CD4-positive, alpha-beta T cell treated with Interferon gamma for 1 hour (primary cell): ENCODE measurements around the gene VWA5B1.
"Not testable (repeated sequence)": the region's sequence is repeated elsewhere in the genome, so short reads cannot be mapped to it uniquely, and the experiment has no call there.

ENCODE experiments used
- DNase-seq: peaks from one replicate; pipeline ENCODE4 v3.0.0-alpha.2; 2020

VWA5B1 gene

DNA sequence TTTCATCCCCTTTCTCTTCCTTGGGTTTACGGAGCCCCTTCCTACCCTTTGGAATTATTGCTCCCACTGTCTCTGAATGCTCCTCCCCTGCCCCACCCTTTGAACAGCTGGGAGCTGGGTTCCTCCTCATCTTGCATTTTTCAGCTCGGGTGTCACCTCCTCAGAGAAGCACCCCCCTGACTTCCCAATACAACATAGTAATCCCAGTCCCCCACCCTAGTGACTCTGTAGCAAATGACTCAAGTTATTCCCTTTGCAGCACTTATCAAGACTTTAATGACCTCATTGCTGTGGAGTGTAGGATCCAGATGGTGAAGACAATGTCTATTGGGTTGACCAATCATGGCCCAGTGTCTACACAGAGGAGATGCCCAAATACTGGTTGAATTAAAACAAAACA is 8.9 kb upstream of the VWA5B1 start:
- no peak for DNase-seq

GRCh38 chr1:20282533-20282932 is 8.1 kb upstream of the VWA5B1 start:
- DNase-seq = no peak

DNA sequence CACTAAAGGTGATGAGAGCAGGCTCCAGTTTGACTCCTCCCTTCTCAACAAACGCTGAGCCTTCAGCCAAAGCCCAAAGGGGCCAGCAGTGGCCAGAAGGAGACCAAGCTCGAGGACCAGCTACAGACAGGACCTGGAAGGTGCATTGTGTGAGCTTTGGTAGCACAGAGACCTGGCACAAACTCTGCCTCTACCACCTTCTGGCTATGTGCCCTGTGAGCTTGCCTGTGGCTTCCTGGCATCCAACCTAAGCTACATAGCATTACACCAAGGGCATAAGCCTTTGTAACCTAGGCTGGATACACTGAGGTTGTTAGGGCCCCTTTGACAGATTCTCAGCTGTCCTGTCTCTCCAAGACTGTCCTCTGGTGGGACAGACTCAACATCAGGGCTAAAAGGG is 6.6 kb upstream of the VWA5B1 start:
- no peak for DNase-seq

DNA sequence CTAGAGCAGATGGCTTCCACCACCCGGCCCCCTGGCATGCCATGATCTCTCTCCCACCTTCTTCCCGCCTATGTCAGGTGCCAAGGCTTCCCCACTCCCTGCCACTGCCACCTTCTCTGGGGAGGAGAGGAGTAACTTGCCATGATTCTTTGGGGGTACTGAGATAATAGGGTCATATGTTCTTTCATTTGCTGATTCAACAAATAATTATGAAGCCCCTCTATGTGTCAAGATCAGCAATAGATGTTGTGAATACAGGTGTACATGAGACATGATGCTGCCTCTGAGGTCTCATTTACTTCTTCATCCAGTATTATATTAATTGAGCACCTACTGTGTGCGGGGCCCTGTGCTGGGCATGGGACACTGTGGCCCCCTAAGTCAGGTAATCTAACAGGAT is 6.0 kb upstream of the VWA5B1 start:
- DNase-seq = no peak

DNA sequence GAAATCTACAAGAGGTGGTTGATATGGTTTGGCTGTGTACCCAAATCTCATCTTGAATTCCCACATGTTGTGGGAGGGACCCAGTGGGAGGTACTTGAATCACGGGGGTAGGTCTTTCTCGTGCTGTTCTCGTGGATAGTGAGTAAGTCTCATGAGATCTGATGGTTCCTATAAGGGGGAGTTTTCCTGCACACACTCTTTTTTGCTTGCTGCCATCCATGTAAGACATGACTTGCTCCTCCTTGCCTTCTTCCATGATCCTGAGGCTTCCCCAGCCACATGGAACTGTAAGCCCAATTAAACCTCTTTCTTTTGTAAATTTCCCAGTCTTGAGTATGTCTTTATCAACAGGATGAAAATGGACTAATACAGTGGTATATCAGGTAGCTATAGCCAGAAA is 5.2 kb upstream of the VWA5B1 start:
- no peak for DNase-seq

DNA sequence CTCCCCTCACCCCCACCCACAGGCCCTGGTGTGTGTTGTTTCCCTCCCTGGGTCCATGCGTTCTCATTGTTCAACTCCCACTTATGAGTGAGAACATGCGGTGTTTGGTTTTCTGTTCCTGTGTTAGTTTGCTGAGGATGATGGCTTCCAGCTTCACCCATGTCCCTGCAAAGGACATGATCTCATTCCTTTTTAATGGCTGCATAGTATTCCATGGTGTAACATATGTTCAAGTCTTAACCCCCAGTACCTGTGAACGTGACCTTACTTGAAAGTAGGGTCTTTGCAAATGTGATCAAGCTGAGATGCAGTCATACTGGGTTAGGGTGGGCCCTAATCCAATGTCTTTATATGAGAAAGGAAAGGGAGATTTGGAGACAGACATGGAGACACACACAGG is 3.0 kb upstream of the VWA5B1 start:
- DNase-seq = not testable (repeated sequence)

DNA sequence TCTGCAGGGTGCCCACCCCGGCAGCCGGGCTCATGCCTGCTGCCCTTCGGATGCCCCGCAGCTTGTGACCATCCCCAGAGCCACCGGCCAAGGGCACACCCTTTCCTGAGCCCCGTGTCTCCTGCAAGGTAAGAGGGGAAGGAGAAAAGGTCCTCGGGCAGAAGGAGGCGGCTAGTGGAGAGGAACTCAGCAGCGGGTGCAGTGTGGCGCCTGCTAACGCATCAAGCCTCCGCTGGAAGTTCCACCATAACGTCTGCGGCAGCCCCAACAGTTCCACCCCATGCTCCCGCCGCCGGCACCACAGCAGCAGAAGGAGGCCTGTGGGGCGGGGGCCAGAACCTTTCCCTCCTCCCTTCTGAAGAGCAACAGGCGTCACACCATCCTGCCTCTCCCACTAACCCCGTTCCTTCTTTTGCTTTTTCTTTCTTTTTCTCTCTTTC is 990 bp downstream of the VWA5B1 start:
- DNase-seq = no peak

DNA sequence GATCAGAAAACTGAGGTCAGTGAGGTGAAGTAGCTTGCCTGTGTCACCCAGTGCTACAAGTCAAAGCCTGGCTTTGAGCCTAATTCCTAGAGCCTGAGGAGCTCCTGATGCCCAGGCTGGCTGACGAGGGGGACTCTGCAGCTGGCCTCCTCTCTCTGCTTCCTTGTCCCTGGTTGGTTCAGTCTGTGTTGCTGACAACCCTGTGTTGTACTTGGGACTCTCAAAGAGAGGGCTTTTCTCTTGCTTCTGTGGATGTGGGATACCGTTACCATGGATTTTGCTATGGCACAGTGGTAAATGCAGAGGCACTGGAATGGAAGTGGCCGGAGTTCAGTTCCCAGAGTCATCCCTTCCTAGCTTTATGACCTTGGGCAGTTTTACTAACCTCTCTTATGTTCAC is 8.0 kb downstream of the VWA5B1 start:
- DNase-seq = no peak

DNA sequence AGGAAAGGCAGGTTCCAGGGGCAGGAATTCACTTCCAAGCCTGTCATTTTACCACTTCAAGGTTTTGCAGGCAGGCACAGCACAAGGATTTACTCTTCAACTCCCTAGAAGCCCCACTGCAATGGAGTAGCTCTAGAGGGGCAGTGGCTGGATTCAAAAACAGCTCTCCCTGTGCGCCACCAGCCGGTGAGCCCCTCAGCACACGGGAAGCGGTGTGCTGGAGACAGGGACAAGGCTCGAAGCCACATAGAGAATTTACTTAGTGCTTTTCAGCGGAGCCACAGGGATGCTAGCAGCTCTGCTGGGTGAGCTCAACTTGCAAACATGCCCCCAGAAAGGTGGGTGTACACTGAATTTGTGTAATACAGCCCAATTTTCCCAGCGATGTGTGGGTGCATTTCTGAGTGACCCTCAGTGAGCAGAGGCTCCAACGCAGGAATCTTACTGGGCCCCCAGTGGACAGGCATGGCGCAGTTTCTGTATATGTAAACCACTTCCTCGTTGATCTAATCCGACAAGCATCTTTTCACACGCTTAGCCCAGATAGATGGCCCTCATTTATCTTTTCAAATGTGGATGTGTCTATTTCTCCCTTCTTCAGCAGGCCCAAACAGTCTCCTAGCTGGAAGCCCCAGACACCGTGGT is 10.9 kb downstream of the VWA5B1 start:
- no peak for DNase-seq

GRCh38 chr1:20302108-20302471 is 11.4 kb downstream of the VWA5B1 start:
- no peak for DNase-seq

DNA sequence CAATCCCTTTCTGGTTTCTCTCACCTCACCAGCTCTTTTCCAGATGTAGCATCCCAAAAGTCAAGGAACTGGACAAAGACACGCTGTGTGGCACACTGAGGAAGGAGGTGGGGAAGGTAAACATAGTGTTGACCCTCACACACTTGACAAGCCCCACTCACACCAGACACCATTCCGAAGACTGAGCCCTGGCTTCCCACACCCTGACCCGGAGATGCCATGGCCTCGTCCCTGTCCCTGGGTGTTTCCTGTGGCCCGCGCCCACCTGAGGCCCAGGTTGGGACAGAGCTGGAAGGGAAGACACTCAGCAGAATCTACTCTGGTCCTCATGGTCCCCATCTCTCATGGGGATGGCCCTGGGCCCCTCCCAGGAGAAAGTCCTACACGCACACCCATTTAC is 16.4 kb downstream of the VWA5B1 start:
- DNase-seq = no peak

- no peak for DNase-seq
Observed at GRCh38 chr1:20308569-20308968, 17.9 kb downstream of the VWA5B1 start.

- no peak for DNase-seq
Observed at GRCh38 chr1:20311289-20311688, 20.6 kb downstream of the VWA5B1 start.

GRCh38 chr1:20312310-20312709 is 21.6 kb downstream of the VWA5B1 start:
- no peak for DNase-seq

- no peak for DNase-seq
Observed at GRCh38 chr1:20312818-20313217, 22.1 kb downstream of the VWA5B1 start.

DNA sequence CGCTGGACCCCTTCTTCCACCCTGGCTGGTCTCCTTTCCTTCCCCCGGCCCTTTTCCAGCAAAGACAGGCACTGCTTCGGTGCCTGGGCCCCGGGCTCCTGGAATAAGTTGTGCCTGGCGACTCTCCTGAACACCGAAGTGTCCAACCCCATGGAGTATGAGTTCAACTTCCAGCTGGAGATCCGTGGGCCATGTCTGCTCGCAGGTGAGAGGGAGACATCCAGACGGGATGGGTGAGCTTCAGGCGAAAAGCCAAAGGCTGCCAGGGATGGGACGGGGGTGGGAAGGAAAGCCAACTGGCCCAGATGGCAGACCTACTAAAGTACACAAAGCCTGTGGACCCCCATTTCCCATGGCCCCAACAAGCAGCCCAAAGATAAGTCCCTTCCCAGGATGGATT is 26.8 kb downstream of the VWA5B1 start:
- DNase-seq = no peak

DNA sequence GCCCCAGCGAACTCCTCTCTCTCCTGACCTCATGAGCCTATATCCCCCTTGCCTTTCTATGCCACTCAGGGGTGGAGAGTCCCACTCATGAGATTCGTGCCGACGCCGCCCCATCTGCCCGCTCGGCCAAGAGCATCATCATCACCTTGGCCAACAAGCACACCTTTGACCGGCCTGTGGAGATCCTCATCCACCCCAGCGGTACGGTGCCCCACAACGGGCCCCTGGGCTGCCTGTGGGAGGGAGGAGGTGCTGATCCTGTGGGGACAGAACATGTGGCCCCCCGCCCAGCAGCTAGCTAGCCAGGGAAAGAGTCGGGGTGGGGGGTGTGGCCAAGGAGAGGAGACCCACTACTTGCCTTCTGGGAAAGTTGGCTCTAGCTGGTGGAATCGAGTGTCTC is 27.8 kb downstream of the VWA5B1 start:
- DNase-seq = no peak

- no peak for DNase-seq
Observed at GRCh38 chr1:20318971-20319370, 28.3 kb downstream of the VWA5B1 start.

DNA sequence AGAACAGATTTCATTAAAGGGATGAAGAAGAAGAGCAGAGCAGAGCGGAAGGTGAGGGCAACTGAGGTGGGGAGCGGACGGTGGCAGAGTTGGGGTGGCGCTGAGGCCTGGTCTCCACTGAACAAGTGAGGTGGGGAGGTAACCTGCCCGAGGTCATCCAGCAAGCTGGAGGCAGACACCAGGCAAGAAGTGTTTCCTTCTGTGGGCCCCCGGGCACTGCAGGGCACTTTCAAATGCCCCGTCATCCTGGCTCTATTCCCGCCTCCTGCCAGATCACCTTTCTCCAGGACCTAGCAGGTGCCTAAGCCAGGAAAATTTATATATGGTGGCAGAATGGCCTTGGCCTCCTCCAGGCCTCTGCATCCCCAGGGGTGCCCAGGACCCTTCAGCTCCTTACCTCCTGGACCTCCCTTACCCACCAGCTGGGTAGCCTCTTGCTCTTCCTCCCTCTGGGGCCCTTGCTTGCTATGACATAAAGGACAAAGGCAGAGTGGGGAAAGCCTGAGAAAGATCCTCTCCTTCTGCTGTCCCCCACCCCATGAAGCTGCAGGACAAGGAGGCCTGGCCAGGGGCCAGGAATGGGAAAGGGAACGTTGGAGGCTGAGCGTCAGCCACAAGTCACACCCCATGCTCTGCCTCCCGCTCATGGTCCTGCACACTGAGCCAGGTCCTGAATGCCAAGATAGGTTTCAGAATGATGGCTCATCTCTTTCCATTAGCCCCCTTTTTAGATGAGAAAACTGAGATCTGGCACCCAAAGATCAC is 29.0 kb downstream of the VWA5B1 start:
- no peak for DNase-seq

DNA sequence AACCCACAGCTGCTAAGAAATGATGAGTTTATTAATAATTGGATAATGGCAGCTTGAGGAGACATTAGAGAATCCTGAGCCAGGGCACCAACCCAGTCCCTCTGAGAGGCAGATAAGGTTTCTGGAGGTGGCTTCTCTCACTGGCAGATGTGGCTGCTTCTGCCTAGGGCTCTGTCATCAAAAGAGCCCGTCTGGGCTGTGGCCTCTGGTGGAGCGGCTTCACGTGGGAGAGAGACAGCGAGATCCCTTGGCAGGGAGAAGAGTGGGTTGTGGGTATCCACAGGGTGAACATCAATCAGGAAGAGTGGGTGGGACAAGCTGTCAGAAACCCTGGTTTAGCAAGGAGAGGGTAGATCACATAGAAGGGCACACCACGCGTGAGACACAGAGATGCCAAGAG is 30.0 kb downstream of the VWA5B1 start:
- DNase-seq = no peak

- DNase-seq = no peak
Observed at GRCh38 chr1:20321573-20321972, 30.9 kb downstream of the VWA5B1 start.

GRCh38 chr1:20322081-20322824 is 31.6 kb downstream of the VWA5B1 start:
- DNase-seq = no peak

GRCh38 chr1:20322825-20323612 is 32.3 kb downstream of the VWA5B1 start:
- DNase-seq = peak; percentile 18

GRCh38 chr1:20323613-20323920 is 32.9 kb downstream of the VWA5B1 start:
- DNase-seq = no peak
